ENCODE results near the gene SLC25A47. TPM values are rescaled to one million over a fixed set of nuclear protein-coding genes. Genes with fewer than 3 reads are reported as not detected.
"Not testable (repeated sequence)": the region's sequence is repeated elsewhere in the genome, so short reads cannot be mapped to it uniquely, and the experiment has no call there.

Gene SLC25A47
- total RNA-seq, 1 experiment from 2014 or later, result 0.13 TPM

DNA sequence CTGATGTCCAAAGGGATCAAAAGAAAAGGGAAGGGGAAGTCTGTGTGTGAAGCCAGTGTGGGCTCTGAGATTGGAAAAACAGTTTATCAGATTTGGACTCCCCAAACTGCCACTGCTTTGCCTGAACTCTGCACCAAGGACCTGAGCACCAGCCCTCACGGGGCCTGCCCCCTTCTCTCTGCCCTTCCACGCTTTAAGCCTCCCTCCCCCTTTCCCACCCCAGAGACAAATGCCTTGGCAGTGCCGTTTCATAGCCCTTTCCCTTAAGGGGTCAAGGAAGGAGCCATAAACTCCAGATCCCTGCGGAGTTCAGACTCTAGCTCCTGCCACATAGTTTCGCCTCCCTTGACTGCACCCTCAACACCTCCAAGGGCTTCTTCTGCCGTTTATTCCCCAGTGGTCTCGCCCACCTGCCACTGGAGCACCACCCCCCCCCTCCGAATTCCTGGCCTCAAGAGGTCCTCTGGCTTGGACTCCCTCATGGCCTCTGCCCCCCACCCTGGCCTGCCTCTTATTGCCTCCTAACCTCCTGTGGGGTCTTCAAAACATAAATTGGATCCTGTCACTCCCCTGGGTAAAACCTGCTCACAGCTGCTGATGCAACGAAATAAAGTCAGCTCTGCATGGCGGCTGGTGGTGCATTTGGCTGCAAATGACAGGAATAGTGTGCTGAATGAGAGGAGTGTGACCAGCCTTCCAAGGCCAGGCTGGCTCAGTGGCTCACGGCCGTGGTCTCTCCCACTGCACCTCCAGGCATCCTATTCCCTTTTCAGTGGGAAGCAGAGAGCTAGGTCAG is 35.7 kb upstream of the SLC25A47 start:
- Histone ChIP-seq H3K4ac (ENCODE audit: low read depth, low read length) (no peak overlapping the region), H3T11ph (ENCODE audit: low read length) (no peak overlapping the region), H3K9me3 (ENCODE audit: control insufficient read depth, low read depth, low read length) (no peaks in the 10 kb centered on the region), H3K4me1 (ENCODE audit: insufficient read depth, low read length) (no peaks in the 10 kb centered on the region; the same call in 1 of the 2 replicates), H4K8ac (replicated peaks; ENCODE audit: insufficient read length, low read depth, low read length) (no peak overlapping the region), H3K9ac (ENCODE audit: extremely low read depth, insufficient read length, low read length) (no peak overlapping the region), H3K27ac (ENCODE audit: insufficient read length, low read depth, low read length) (no peak overlapping the region), H2BK15ac (ENCODE audit: low read depth, low read length) (no peak overlapping the region), H3K79me1 (ENCODE audit: insufficient read depth, low read depth, low read length, poor library complexity, severe bottlenecking) (no peaks in the 10 kb centered on the region), H3K56ac (ENCODE audit: insufficient read length, low read depth, low read length) (no peak overlapping the region), H2BK120ac (ENCODE audit: low read depth, low read length, poor library complexity, severe bottlenecking) (no peak overlapping the region), H2AFZ (ENCODE audit: low read length) (no peak overlapping the region), H3K18ac (ENCODE audit: insufficient read length, low read depth, low read length) (no peak overlapping the region), H3K27me3 (ENCODE audit: insufficient read depth, low read length) (no peaks in the 10 kb centered on the region), H2AK5ac (ENCODE audit: insufficient read length, low read length) (no peak overlapping the region), H3K23ac (ENCODE audit: insufficient read length, low read depth, low read length) (no peak overlapping the region), H3K4me2 (ENCODE audit: insufficient read depth, insufficient read length, low read length) (no peak overlapping the region), H4K5ac (ENCODE audit: insufficient read length, low read depth, low read length) (no peak overlapping the region), H2BK5ac (ENCODE audit: insufficient read length, low read length) (no peak overlapping the region), H3K14ac (ENCODE audit: insufficient read depth, low read length) (no peak overlapping the region), H2BK12ac (ENCODE audit: insufficient read length, low read depth, low read length) (no peak overlapping the region), H4K91ac (ENCODE audit: insufficient read length, low read depth, low read length) (no peak overlapping the region), H4K20me1 (ENCODE audit: control insufficient read depth, insufficient read depth, insufficient read length) (no peaks in the 10 kb centered on the region), H2BK20ac (ENCODE audit: low read depth, low read length, poor library complexity, severe bottlenecking) (no peak overlapping the region), H3K79me2 (ENCODE audit: insufficient read depth, low read length) (no peaks in the 10 kb centered on the region), H3K23me2 (ENCODE audit: insufficient read length, low read depth, low read length, poor library complexity, severe bottlenecking) (no peaks in the 10 kb centered on the region)
- TF ChIP-seq, protein P1, sequence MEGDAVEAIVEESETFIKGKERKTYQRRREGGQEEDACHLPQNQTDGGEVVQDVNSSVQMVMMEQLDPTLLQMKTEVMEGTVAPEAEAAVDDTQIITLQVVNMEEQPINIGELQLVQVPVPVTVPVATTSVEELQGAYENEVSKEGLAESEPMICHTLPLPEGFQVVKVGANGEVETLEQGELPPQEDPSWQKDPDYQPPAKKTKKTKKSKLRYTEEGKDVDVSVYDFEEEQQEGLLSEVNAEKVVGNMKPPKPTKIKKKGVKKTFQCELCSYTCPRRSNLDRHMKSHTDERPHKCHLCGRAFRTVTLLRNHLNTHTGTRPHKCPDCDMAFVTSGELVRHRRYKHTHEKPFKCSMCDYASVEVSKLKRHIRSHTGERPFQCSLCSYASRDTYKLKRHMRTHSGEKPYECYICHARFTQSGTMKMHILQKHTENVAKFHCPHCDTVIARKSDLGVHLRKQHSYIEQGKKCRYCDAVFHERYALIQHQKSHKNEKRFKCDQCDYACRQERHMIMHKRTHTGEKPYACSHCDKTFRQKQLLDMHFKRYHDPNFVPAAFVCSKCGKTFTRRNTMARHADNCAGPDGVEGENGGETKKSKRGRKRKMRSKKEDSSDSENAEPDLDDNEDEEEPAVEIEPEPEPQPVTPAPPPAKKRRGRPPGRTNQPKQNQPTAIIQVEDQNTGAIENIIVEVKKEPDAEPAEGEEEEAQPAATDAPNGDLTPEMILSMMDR (conservative IDR thresholded peaks at IDR 0.05), result no peak
- peak overlapping the region in 1 of 2 experiments; percentile 57; a peak in 1 of 5 replicates for H3K4me3 Mint-ChIP-seq
- H3K36me3 Mint-ChIP-seq (ENCODE audit: insufficient read depth in 1 of 3, low read depth in 3 of 3), result peaks cover 3 to 36% (median 34%) of the 10 kb centered on the region in 3 experiments; a peak in 6 of 7 replicates
- DNase-seq, result peak; percentile 32
- H3K27ac Mint-ChIP-seq, result peak overlapping the region; percentile 53 to 74 (median 55); a peak in 2 of 7 replicates
- no CpG with 5 or more reads among the region's 12 CpGs for WGBS (ENCODE audit: extremely low coverage, insufficient read length, low lambda C conversion rate)
- H3K9me3 Mint-ChIP-seq, result no peaks in the 10 kb centered on the region
- peaks cover 23 to 32% of the 10 kb centered on the region in 2 experiments for H3K4me1 Mint-ChIP-seq
- no peaks in the 10 kb centered on the region for H3K27me3 Mint-ChIP-seq (ENCODE audit: low read depth)

DNA sequence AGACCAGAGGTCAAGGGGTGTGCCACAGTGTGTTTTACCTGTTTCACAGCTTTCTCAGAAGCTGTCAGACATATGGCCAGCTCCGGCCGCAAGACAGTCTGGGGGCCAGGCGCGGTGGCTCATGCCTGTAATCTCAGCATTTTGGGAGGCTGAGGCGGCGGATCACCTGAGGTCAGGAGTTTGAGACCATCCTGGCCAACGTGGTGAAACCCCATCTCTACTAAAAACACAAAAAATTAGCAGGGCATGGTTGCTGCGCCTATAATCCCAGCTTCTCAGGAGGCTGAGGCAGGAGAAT is 35.2 kb upstream of the SLC25A47 start:
- not testable (repeated sequence) for H3K9me3 Mint-ChIP-seq; H3K14ac ChIP-seq (ENCODE audit: insufficient read depth, low read length); H4K5ac ChIP-seq (ENCODE audit: insufficient read length, low read depth, low read length); H3T11ph ChIP-seq (ENCODE audit: low read length); H2BK5ac ChIP-seq (ENCODE audit: insufficient read length, low read length); H3K79me2 ChIP-seq (ENCODE audit: insufficient read depth, low read length); H3K4me1 ChIP-seq (ENCODE audit: insufficient read depth, low read length); H3K27ac Mint-ChIP-seq; H2BK12ac ChIP-seq (ENCODE audit: insufficient read length, low read depth, low read length); H3K4me2 ChIP-seq (ENCODE audit: insufficient read depth, insufficient read length, low read length); H3K4ac ChIP-seq (ENCODE audit: low read depth, low read length); H3K23ac ChIP-seq (ENCODE audit: insufficient read length, low read depth, low read length); H4K91ac ChIP-seq (ENCODE audit: insufficient read length, low read depth, low read length); H3K18ac ChIP-seq (ENCODE audit: insufficient read length, low read depth, low read length); H2AK5ac ChIP-seq (ENCODE audit: insufficient read length, low read length); H3K23me2 ChIP-seq (ENCODE audit: insufficient read length, low read depth, low read length, poor library complexity, severe bottlenecking); H4K8ac ChIP-seq (replicated peaks; ENCODE audit: insufficient read length, low read depth, low read length); H3K27ac ChIP-seq (ENCODE audit: insufficient read length, low read depth, low read length); H2AFZ ChIP-seq (ENCODE audit: low read length); H3K4me3 Mint-ChIP-seq; H2BK20ac ChIP-seq (ENCODE audit: low read depth, low read length, poor library complexity, severe bottlenecking); H3K56ac ChIP-seq (ENCODE audit: insufficient read length, low read depth, low read length); H3K79me1 ChIP-seq (ENCODE audit: insufficient read depth, low read depth, low read length, poor library complexity, severe bottlenecking); H3K27me3 ChIP-seq (ENCODE audit: insufficient read depth, low read length); DNase-seq; H3K9me3 ChIP-seq (ENCODE audit: control insufficient read depth, low read depth, low read length); H2BK120ac ChIP-seq (ENCODE audit: low read depth, low read length, poor library complexity, severe bottlenecking); H2BK15ac ChIP-seq (ENCODE audit: low read depth, low read length); H3K9ac ChIP-seq (ENCODE audit: extremely low read depth, insufficient read length, low read length); H4K20me1 ChIP-seq (ENCODE audit: control insufficient read depth, insufficient read depth, insufficient read length); H3K27me3 Mint-ChIP-seq (ENCODE audit: low read depth)
- WGBS (ENCODE audit: extremely low coverage, insufficient read length, low lambda C conversion rate), result no CpG with 5 or more reads among the region's 8 CpGs
- H3K36me3 Mint-ChIP-seq (ENCODE audit: insufficient read depth in 1 of 3, low read depth in 3 of 3), result peaks cover 3 to 39% (median 34%) of the 10 kb centered on the region in 3 experiments; a peak in 6 of 7 replicates
- H3K4me1 Mint-ChIP-seq, result peaks cover 23 to 32% of the 10 kb centered on the region in 2 experiments
